ENCODE measurements around the gene ANXA5. TPM values are rescaled to one million over a fixed set of nuclear protein-coding genes. Genes with fewer than 3 reads are reported as not detected.

ANXA5 gene
- total and polyA plus RNA-seq, 8 donors = 70.2 to 210 (median 126) TPM

DNA sequence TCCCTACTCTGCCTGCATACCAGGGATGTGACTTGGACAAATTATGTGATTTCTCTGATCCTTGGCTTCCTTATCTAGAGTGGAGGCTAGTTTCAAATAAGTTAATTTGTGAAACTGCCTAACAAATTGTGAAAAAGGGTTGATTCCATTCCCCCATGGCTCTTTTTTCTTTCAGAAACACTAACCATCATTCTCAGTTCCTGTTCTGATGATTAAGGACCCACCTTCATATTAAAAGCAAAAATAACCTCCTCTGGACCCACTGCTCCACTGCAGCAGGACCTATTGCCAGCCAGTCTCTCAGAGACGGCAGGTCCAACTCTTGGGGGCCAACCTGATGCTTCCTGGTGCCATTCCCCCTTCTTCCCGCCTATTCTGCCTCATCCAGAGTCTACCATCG is 4.5 kb upstream of the ANXA5 start:
- intact Hi-C loops (cut with DNase I) = no loop called here
- no peak overlapping the region for H3K27ac ChIP-seq
- WGBS, 2 donors = 77 to 90% methylated on average over 3 of the region's 3 CpGs
- H3K36me3 ChIP-seq = no peaks in the 10 kb centered on the region
- H3K9me3 ChIP-seq = no peaks in the 10 kb centered on the region
- DNase-seq (no peak), ATAC-seq (no peak), FAIRE-seq (no peak)
- TF ChIP-seq CTCF (IDR thresholded peaks at IDR 0.05) = no peak
- H3K4me1 ChIP-seq = no peaks in the 10 kb centered on the region
- no peak overlapping the region for H3K4me3 ChIP-seq
- no peaks in the 10 kb centered on the region for H3K27me3 ChIP-seq

DNA sequence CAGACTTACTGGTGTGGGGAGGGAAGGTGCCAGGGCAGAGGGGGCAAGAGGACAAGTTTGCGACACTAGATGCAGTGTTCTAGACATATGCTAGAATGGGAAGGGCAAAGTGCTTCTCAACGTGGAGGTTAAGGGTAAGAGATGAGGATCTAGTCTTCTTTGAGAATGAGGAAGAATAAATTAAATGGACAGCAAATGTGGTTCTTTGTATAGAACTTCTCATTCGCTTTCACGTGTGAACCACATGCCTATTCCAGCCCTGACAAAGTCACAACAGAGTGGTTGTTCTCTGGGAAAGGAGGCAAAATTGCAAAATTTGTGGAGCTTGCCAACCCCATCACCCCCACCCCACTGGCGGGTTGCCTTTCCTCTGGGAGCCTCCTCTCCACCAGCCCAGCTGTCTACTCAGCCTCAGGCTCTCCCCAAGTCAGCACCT is 1.5 kb upstream of the ANXA5 start:
- FAIRE-seq = no peak
- TF ChIP-seq CTCF (IDR thresholded peaks at IDR 0.05) = no peak
- Histone ChIP-seq H3K27ac (no peak overlapping the region), H3K36me3 (no peaks in the 10 kb centered on the region), H3K27me3 (no peaks in the 10 kb centered on the region), H3K9me3 (no peaks in the 10 kb centered on the region), H3K4me3 (no peak overlapping the region), H3K4me1 (peaks cover 8 to 18% (median 11%) of the 10 kb centered on the region in 3 donors)
- WGBS, 2 donors = 64 to 65% methylated on average over 5 of the region's 5 CpGs
- DNase-seq = no peak
- ATAC-seq = no peak
- intact Hi-C loops (cut with DNase I) = no loop called here

DNA sequence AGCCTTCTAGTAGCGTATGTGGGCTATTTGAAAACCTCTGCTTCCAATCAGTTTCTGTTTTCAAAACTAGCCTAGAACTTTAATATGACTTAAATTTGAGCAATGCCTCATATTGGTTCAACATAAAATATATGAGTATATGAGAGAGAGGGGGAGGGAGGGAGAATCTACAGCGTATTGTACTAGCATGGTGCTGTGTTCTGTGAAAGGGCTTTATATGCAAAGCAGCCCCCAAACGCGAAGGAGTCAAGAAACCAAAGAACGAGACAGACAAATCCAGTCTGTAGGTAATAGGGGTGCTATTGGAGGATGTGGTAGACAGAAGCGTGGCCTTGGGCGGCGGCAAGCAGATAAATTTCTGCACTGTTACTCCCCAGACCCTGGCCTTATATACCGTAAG is 784 bp upstream of the ANXA5 start:
- H3K4me3 ChIP-seq = peak overlapping the region; percentile 75 to 99 (median 95)
- TF ChIP-seq CTCF (IDR thresholded peaks at IDR 0.05) = no peak
- intact Hi-C loops (cut with DNase I) = no loop called here
- H3K4me1 ChIP-seq = peaks cover 12 to 24% (median 15%) of the 10 kb centered on the region in 3 donors
- no peaks in the 10 kb centered on the region for H3K9me3 ChIP-seq
- ATAC-seq (no peak), DNase-seq (no peak), FAIRE-seq (no peak)
- H3K36me3 ChIP-seq = no peaks in the 10 kb centered on the region
- H3K27me3 ChIP-seq = no peaks in the 10 kb centered on the region
- WGBS, 2 donors = 59 to 62% methylated on average over 9 of the region's 9 CpGs
- H3K27ac ChIP-seq = peak overlapping the region; percentile 91 to 96 (median 95)

GRCh38 chr4:121696170-121696580 is 605 bp downstream of the ANXA5 start:
- intact Hi-C loops (cut with DNase I) = no loop called here
- peak; percentile 56 to 82 (median 62) for DNase-seq
- H3K4me1 ChIP-seq = peaks cover 21 to 36% (median 26%) of the 10 kb centered on the region in 3 donors
- no peaks in the 10 kb centered on the region for H3K36me3 ChIP-seq
- no peak for FAIRE-seq
- H3K27me3 ChIP-seq = no peaks in the 10 kb centered on the region
- no peak for TF ChIP-seq CTCF (IDR thresholded peaks at IDR 0.05)
- 0 to 1% methylated on average over 26 of the region's 26 CpGs for WGBS, 2 donors
- ATAC-seq = peak; percentile 53 to 78 (median 60)
- H3K9me3 ChIP-seq = no peaks in the 10 kb centered on the region
- peak overlapping the region; percentile 91 to 96 (median 95) for H3K27ac ChIP-seq
- peak overlapping the region; percentile 75 to 99 (median 95) for H3K4me3 ChIP-seq

- 29 to 38% methylated on average over 4 of the region's 4 CpGs for whole genome bisulfite sequencing, 2 donors
- H3K27ac ChIP-seq = no peak overlapping the region
Observed at GRCh38 chr4:121693886-121694285, 2.9 kb downstream of the ANXA5 start.

More at GRCh38 chr4:121693886-121694285, 2.9 kb downstream of the ANXA5 start:
- FAIRE-seq = no peak
- no peak for TF ChIP-seq CTCF (IDR thresholded peaks at IDR 0.05)
- Histone ChIP-seq H3K36me3 (no peaks in the 10 kb centered on the region), H3K4me1 (peaks cover 37 to 54% (median 47%) of the 10 kb centered on the region in 3 donors), H3K4me3 (peak overlapping the region in 1 of 4 donors; percentile 27), H3K9me3 (no peaks in the 10 kb centered on the region), H3K27me3 (no peaks in the 10 kb centered on the region)
- DNase-seq = no peak
- ATAC-seq = no peak
- intact Hi-C loops (cut with DNase I) = no loop called here

Data from pancreas (tissue), 10 donors.